HG03064 (cell line): ENCODE measurements around the gene INTS6L.
"Not testable (repeated sequence)": the region's sequence is repeated elsewhere in the genome, so short reads cannot be mapped to it uniquely, and the experiment has no call there.

Source experiments
- ATAC-seq: cut with Tn5 transposase; IDR thresholded peaks from one replicate; pipeline ENCODE4 v1.9.1; 2021; ENCODE audit warnings: low read depth; ENCODE audit not compliant: unreplicated experiment

The INTS6L gene

DNA sequence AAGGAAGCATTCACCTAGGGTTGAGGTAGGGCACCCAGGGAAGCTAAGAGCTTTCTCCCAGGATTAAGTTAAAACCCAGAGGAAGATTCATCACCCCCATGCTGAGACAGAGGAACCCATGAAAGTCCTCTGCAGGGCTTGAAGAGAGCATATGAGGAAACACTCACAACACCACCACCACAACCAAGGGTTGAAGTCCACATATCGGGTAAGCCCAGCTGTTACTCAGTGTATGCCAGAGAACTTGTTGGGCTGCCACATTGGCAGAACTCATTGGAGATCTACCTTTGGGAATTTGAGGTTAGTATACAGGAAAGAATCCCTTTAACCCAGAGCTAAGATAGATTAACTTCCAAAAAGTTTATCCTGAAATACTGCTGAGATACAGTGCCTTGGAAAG, 75.1 kb downstream of the INTS6L start:
- no peak for ATAC-seq

DNA sequence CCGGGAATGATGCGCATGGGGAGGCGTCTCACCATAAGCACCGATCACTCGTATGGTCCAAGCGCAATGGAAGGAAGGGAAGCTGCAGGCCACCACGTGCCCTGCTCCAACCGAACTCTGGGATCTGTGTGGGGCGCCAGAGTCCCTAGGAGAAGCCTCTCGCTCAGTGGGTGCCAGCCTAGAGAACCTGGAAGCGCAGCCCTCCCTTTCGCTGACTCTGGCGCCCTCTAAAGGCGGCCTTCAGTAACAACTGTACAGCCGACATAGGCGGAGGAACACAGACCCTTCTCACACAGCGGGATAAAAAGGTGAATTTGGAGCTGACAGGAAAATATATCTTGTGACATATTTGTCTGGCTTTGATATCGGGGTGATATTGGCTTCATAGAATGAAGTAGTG, 76.0 kb downstream of the INTS6L start:
- ATAC-seq: no peak

DNA sequence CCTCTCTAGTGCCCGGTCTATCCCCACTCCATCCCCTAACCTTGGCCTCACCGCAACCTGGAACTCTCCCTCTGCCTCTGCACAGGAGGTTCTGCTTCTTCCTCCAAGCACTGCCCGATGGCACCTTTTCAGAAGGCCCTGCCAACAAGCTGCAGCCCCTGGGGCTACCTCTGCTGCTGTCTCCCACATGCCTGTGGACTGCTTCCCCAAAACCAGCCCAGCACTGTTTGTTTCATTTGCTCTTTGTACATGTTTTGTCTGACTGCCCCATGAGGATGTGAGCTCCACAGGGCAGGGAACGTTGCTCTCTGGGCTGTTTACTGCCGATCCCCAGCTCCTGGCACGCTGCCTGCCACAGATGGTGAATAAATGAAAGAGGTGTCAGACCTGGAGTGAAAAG, 85.4 kb downstream of the INTS6L start:
- no peak for ATAC-seq

DNA sequence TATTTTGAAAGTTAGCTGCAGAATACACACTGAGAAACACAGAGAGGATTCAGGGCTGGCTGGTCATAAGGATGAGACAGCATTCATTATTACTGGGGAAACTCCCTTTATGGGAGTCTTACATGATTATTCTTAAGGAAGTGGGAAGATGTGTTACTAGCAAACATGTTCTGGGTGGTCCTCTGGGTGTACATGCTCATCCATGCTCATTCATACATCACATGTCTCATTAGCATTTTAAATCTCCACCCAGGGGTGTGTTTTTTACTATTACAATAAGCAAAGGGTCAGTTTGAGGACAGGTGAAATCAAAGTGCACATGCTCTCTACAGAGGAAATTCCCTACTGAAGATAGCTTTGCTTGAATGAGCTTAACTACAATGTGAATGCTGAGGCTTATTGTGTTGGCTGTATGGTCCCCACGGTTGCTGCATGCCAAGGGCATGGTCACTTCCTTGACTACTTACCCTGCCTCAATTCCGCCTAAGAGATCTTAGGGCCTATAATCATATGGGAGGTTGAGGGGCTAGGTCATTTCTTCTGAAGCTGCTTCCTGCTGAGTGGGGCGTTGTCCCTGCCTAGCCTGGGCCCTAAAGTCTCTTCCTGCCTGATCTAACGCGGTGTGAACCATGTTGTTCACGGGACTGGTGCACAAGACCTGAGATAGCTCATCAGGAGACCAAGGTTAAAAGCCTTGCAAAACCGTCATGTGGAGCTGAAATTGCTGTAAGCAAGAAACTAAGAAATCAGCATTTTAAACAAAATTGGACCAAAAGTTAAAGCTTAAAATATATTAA, 104.1 kb downstream of the INTS6L start:
- ATAC-seq: not testable (repeated sequence)

DNA sequence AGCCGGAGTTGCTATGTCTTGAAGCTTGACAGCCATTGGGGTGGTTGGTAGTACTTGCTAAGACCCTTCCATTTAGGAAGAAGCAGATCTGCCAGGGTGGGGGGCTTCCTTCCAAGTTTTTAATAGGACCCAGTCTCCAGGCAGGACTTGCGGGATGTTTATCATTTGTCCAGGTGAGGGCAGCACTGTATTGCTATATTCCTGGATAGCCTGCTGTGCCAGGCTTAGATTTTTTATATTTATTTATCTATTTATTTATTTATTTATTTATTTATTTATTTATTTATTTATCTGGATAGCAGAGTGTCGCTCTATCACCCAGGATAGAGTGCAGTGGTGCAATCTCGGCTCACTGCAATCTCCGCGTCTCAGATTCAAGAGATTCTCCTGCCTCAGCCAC, 105.5 kb downstream of the INTS6L start:
- no peak for ATAC-seq

DNA sequence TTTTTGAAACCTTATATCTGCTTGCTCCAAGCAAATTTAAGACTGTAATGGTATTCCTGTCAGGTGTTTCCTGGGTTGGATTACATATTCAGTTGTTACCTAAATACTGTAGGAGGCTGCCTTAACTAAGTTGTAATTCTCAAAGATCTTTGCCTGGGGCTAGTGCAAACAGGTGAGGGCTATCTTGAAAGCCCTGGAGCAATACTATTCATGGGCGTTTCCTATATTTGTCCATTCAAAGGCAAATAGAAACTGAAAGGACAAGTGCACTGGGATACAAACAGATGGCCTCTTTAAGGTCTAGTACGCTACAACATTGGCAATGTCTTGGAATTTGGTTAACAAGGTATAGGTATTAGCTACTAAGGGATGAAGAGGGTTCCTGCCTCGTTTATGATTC, 108.9 kb downstream of the INTS6L start:
- ATAC-seq: no peak
